Measurements from ENCODE around the gene EHD4. TPM values are rescaled to one million over a fixed set of nuclear protein-coding genes. Genes with fewer than 3 reads are reported as not detected.

EHD4 gene
- total and polyA plus RNA-seq, 9 of the 15 experiments (the other 6 are each of a cell fraction or from before 2014, with no cell fraction given), result 0.89 to 10.3 (median 6.4) TPM

GRCh38 chr15:41860049-41860828 lies 112.1 kb downstream of the EHD4 start:
- H3K4me2 ChIP-seq (ENCODE audit: insufficient read depth, low read length), result no peak overlapping the region
- no peaks in the 10 kb centered on the region for H3K9me1 ChIP-seq (ENCODE audit: control insufficient read depth, insufficient read depth, low read length)
- H3K79me2 ChIP-seq (ENCODE audit: control insufficient read depth, insufficient read depth, low read length), result no peaks in the 10 kb centered on the region
- no TSS peak for BruUV-seq (replicated peaks)
- FAIRE-seq (peak; percentile 54), DNase-seq (ENCODE audit: extremely low read depth in 1 of 4, low spot score in 3 of 4) (peak in 2 of 4 experiments; percentile 40 to 42), ATAC-seq (peak; percentile 67)
- peaks cover 13% of the 10 kb centered on the region for H4K20me1 ChIP-seq (replicated peaks; ENCODE audit: control insufficient read depth, insufficient read depth, low read length)
- in situ Hi-C loops (cut with MboI), result no loop called here
- no peak overlapping the region for H3K9ac ChIP-seq (ENCODE audit: insufficient read depth in 1 of 2, low read depth in 2 of 2, low read length in 2 of 2)
- POLR2A ChIA-PET, result interaction anchor here (0.5 to 0.6 kb wide), 2 partner anchors 12 to 1116 kb away, joined by 3 read pairs; no protein-coding TSS in a partner anchor
- no peak overlapping the region for H3K27ac ChIP-seq (ENCODE audit: extremely low read depth, low read depth, low read length)
- TF ChIP-seq POLR2G (IDR thresholded peaks at IDR 0.05; ENCODE audit: low read depth, low read length), result no peak
- TF ChIP-seq ESRRA (IDR thresholded peaks at IDR 0.05; ENCODE audit: borderline replicate concordance, low read depth), result peak; percentile 93
- TF ChIP-seq RCOR1 (IDR thresholded peaks at IDR 0.05; ENCODE audit: borderline replicate concordance in 1 of 2, low read depth in 2 of 2, low read length in 2 of 2), result 0 out of 4 replicates have a peak, but pooled peaks of 1 of the 2 experiments have one; percentile 23
- peak; percentile 81; the same call in 1 of the 2 replicates for TF ChIP-seq NR2C1 (IDR thresholded peaks at IDR 0.05)
- TF ChIP-seq NR2C1 (tag; IDR thresholded peaks at IDR 0.05), result peak; percentile 88
- no peak for TF ChIP-seq NR2C2 (CRISPR knock-in tag; IDR thresholded peaks at IDR 0.05)
- peak; percentile 85 for TF ChIP-seq NR2C2 (tag; IDR thresholded peaks at IDR 0.05)
- TF ChIP-seq TCFL5 (CRISPR knock-in tag; conservative IDR thresholded peaks at IDR 0.05), result no peak
- peak; percentile 27 to 54 (median 45); a peak in 5 of 6 replicates for TF ChIP-seq CTCF (IDR thresholded peaks at IDR 0.05 in 2 of 3, conservative IDR thresholded peaks at IDR 0.05 in 1 of 3; ENCODE audit: insufficient read depth in 2 of 3, low read depth in 1 of 3, low read length in 3 of 3)
- TF ChIP-seq FOXJ3 (CRISPR knock-in tag; IDR thresholded peaks at IDR 0.05), result no peak
- TF ChIP-seq MTA3 (IDR thresholded peaks at IDR 0.05; ENCODE audit: borderline replicate concordance), result no peak
- no peak for TF ChIP-seq POLR2B (IDR thresholded peaks at IDR 0.05; ENCODE audit: low read depth, partially characterized antibody)
- no peak for TF ChIP-seq SIN3B (IDR thresholded peaks at IDR 0.05; ENCODE audit: low read depth)
- TF ChIP-seq RAD21 (CRISPR knock-in tag; conservative IDR thresholded peaks at IDR 0.05 in 1 of 2, IDR thresholded peaks at IDR 0.05 in 1 of 2), result peak in 1 of 2 experiments; percentile 30; a peak in 2 of 4 replicates
- no peak for TF ChIP-seq CLOCK (CRISPR knock-in tag; IDR thresholded peaks at IDR 0.05; ENCODE audit: borderline replicate concordance)
- no peak for TF ChIP-seq MCM5 (IDR thresholded peaks at IDR 0.05; ENCODE audit: low read depth)
- intact Hi-C loops (cut with micrococcal nuclease), result no loop called here
- peaks cover 55 to 93% of the 10 kb centered on the region in 2 experiments for H3K27me3 ChIP-seq (ENCODE audit: control insufficient read depth in 2 of 2, insufficient read depth in 2 of 2, low read length in 2 of 2)
- H3K36me3 ChIP-seq (ENCODE audit: control insufficient read depth, insufficient read depth, low read length), result no peaks in the 10 kb centered on the region
- 12% methylated on average over 15 of the region's 15 CpGs for WGBS (ENCODE audit: insufficient coverage, low coverage, missing lambda C conversion rate)
- H3K4me1 ChIP-seq (replicated peaks in 1 of 2; ENCODE audit: control insufficient read depth in 2 of 2, insufficient read depth in 2 of 2, low read length in 2 of 2), result peaks cover 0 to 46% of the 10 kb centered on the region in 2 experiments; a peak in 2 of 5 replicates
- CTCF ChIA-PET (ENCODE audit: low intra/inter-chr PET ratio), result no interaction called here
- H3K9me3 ChIP-seq (replicated peaks; ENCODE audit: control insufficient read depth, insufficient read depth, low read depth, low read length), result no peaks in the 10 kb centered on the region; the same call in 1 of the 2 replicates
- no peak overlapping the region for H3K4me3 ChIP-seq
- no peak overlapping the region for H2AFZ ChIP-seq (ENCODE audit: low read depth, low read length)

Data from K562 (cell line).